LHCN-M2 (cell line): ENCODE data around the gene APBA1. TPM values are rescaled to one million over a fixed set of nuclear protein-coding genes. Genes with fewer than 3 reads are reported as not detected.

Experiments used
- DNase-seq: peaks from one replicate; pipeline ENCODE4 v3.0.0-alpha.2; 2012; ENCODE audit warnings: low read depth
- total RNA-seq: library from RNA; depleted of rRNA; stranded (reverse); fragments of >200 nt; gene quantifications from 2 replicates; pipeline ENCODE4 v1.2.3, GENCODE V29; 2014

Gene APBA1
- total RNA-seq, 1 experiment from 2014 or later = 3.1 TPM

GRCh38 chr9:69658987-69659675 is 13.0 kb downstream of the APBA1 start:
- DNase-seq = no peak

GRCh38 chr9:69657269-69657668 is 14.9 kb downstream of the APBA1 start:
- no peak for DNase-seq

DNA sequence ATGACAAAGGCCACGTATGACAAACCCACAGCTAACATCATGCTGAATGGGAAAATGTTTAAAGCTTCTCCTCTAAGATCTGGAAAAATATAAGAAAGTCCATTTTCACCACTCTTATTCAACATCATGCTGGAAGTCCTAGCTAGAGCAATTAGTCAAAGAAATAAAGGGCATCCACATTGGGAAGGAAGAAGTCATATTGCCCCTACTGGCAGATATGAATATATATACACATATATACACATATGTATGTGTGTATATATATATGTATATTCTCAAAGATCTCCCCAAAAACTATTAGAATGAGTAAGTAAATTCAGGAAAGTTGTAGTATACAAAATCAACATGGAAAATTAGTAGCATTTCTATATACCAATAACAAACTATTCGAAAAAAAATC is 17.1 kb downstream of the APBA1 start:
- DNase-seq = no peak

- DNase-seq = no peak
Measured at GRCh38 chr9:69653261-69653660, 18.9 kb downstream of the APBA1 start.

GRCh38 chr9:69649566-69650250 is 22.5 kb downstream of the APBA1 start:
- DNase-seq = peak; percentile 28

DNA sequence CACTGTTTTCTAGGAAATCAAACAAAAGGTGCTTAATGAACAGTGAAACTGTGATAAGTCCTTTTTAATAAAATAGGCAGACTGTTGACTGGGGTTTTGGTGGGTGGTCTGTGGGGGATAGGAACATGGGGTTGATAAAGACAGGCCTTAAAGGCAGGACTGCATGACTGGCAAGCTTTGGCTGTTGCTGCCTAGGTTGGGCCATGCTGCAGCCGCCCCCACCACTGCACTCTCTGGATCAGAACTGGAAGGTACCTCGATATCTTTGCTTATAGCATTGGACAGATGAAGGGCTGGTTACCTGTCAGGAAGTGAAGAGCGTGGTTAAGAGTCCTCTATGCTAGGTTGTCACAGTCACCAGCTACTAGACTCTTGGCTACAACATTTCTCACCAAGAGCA is 24.4 kb downstream of the APBA1 start:
- no peak for DNase-seq

DNA sequence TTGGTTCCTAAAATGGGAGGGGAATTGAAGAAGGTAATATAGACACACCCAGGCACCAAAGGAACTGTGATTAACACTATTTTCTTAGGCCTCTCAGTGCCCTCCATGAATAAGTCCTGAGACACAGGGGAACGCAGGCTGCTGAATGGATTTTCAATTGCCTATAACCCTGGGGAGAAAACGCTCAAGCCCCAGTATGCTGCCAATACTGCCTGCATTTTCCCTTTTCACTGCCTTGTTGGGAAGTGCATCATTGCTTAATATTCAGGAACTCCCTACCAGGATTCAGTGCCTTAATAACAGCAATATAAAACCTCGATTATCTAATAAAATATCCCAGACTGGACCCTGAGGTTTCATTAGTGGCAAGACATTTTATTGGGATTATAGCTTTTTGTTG is 25.4 kb downstream of the APBA1 start:
- DNase-seq = no peak

DNA sequence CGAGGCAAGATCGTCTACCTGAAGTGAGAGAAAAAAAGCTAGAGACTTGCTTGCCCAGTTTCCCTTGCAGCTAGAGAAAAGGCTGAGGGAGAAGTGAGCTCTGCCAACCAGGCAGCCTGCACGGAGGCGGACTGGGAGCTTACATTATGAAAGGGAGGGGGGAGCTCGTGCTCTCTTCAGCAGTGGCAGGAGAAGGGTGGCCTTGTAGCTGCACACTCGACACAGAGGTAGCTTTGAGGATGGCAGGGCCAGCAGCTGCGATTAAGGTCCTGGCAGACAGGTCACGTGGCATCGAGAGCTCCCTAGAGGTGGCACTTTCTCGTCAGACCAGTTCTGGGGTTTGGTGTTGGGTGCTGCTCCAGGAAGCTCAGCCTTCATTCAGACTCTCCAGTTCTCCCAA is 26.7 kb downstream of the APBA1 start:
- no peak for DNase-seq

- DNase-seq = no peak
Measured at GRCh38 chr9:69643098-69643497, 29.1 kb downstream of the APBA1 start.

GRCh38 chr9:69637817-69638200 is 34.4 kb downstream of the APBA1 start:
- peak; percentile 86 for DNase-seq

- peak; percentile 47 for DNase-seq
Measured at GRCh38 chr9:69637193-69637816, 34.9 kb downstream of the APBA1 start.

- no peak for DNase-seq
Measured at GRCh38 chr9:69633716-69634115, 38.5 kb downstream of the APBA1 start.

GRCh38 chr9:69632768-69633167 is 39.4 kb downstream of the APBA1 start:
- no peak for DNase-seq

DNA sequence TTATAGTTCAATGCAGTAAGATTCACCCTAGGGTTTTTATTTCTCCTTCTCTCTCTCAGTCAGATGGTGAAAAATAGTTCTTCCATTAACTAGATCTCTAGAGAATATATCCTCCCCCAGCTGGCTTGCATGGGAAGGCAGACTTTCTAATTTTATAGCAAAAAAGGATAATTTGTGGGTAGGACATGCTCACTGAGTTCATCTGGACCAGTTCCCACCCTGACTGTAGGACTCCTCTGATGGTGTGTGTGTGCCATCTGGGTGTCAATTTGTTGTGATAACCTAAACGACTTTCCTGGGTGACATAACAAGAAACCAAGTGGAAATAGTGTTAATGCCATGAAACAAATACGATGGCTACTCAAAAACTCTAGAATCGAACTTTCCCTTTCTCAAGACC is 44.9 kb downstream of the APBA1 start:
- no peak for DNase-seq

DNA sequence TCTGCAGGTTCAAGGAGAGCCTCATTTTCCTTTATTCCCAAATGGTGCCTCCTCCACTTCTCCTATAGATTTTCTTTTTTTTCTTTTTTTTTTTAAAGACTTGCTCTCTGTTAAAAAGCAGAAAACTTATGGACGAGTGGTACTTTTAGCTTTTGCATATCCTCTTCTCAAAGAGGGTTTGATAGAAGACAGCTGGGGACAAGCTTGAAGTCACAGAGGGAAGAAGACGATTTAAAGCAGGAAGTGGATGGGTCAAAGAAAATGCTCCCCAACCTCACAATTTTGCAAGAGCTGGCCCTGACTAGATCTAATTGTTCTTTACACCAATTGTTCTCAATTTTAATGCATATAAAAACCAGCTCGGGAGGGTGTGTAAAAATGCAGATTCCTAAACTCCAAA is 48.9 kb downstream of the APBA1 start:
- no peak for DNase-seq

GRCh38 chr9:69622676-69623075 is 49.5 kb downstream of the APBA1 start:
- no peak for DNase-seq

GRCh38 chr9:69621730-69622460 is 50.3 kb downstream of the APBA1 start:
- no peak for DNase-seq

DNA sequence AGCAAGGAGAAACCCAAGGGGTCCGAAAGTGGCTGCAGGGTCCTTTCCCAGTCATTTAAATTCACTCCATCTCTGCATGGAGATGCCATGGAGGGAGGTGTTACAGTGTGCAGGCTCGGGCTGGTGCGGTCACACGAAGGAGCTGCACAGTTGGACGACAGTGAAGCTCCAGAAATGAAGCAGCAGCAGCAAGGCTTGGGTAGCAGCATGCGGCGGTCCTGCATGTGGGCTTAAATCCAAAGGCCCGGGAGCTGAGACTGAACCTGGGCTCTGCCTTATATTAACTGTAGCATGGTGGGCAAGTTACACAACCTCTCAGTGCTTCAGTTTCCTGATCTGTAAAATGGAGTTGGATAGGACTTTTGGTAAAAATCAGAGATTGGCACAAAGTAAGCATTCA is 51.4 kb downstream of the APBA1 start:
- DNase-seq = no peak

GRCh38 chr9:69619233-69619632 is 52.9 kb downstream of the APBA1 start:
- DNase-seq = no peak

DNA sequence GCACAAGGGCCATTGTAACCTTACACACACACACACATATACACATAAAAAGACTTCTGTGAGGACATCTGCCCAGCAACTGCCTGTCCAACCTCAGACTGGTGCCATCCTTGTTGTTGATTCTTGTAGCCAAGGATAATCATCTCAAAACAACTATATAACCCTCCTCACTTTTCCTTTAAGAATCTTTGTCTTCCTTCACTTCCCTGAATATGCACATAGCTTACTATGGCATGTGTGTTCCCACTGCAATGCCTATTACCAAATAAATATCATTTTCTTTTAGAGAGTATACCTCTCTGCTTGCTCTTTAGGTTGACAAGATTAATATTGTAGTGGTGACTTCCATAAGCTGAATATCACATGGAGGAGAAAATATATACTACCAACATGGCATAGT is 55.2 kb downstream of the APBA1 start:
- DNase-seq = no peak

- no peak for DNase-seq
Measured at GRCh38 chr9:69615880-69616279, 56.3 kb downstream of the APBA1 start.

- no peak for DNase-seq
Measured at GRCh38 chr9:69611221-69611620, 61.0 kb downstream of the APBA1 start.
